Mammary epithelial cell (primary cell): ENCODE data around the gene SLC12A9.

Experiments
- CTCF ChIP-seq, 2 donors: IDR thresholded peaks in 1 of 2; conservative IDR thresholded peaks in 1 of 2; 2 replicates each; pipeline ENCODE4 v1.5.1; 2011 to 2012; ENCODE audit warnings: inconsistent platforms in 2 of 2, low read length in 2 of 2, mild to moderate bottlenecking in 2 of 2, control low read depth in 1 of 2, low read depth in 1 of 2; ENCODE audit not compliant: insufficient read depth in 1 of 2; ENCODE audit errors: extremely low read depth in 1 of 2
- EZH2 ChIP-seq: IDR thresholded peaks from 2 replicates; pipeline ENCODE4 v1.6.1; 2012; ENCODE audit warnings: low read length, inconsistent platforms, borderline replicate concordance

DNA sequence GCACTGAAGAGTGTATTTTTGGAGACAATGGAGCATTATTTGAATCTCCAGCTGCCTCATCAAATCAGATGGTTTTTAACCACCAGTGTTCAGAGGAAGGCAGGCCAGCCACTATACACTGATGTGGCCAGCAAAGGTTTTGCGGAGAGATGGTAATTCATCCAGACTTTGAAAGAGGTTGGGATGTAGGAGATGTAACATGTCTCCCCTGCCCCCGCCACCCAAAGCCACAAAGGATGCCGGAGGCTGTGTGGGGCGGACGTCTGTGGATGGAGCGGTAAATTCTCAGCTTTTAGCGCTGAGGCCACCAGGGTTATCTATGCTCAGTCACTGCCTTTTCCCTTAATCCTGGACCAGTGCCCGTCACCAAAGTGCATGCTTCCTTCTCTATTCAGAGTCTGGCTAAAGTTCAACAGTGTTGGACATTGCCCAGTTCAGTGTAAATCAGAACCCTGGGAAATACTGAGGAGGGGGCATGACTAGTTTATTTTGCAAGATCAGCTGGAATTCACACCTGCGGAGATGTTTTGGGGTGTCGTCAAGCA is 11.0 kb downstream of the SLC12A9 start:
- no peak for TF ChIP-seq CTCF (conservative IDR thresholded peaks at IDR 0.05 in 1 of 2, IDR thresholded peaks at IDR 0.05 in 1 of 2; ENCODE audit: extremely low read depth in 1 of 2, insufficient read depth in 1 of 2, low read depth in 1 of 2, low read length in 2 of 2)
- TF ChIP-seq EZH2: no peak
